CD4-positive, alpha-beta T cell (primary cell): Measurements from ENCODE around the gene DHFR. TPM values are rescaled to one million over a fixed set of nuclear protein-coding genes. Genes with fewer than 3 reads are reported as not detected.

Experiments used
- ATAC-seq: fragments of 200-7000 bp; cut with Tn5 transposase; one replicate; pipeline ENCODE4 v1.10.0; 2022; ENCODE audit warnings: mild to moderate bottlenecking; ENCODE audit not compliant: poor library complexity
- CTCF ChIA-PET: fragments of 350-600 bp; sonication (Branson Sonifier 250); formaldehyde crosslinking; loops from one replicate; lab custom pipeline; 2021; ENCODE audit warnings: antibody characterized with exemption, inconsistent platforms; lab: Charles Lee
- POLR2A ChIA-PET: fragments of 350-600 bp; sonication (Branson Sonifier 250); formaldehyde crosslinking; loops from one replicate; lab custom pipeline; 2021; ENCODE audit warnings: antibody characterized with exemption, inconsistent platforms; lab: Charles Lee
- DNase-seq, 14 experiments: peaks; one replicate each; pipeline ENCODE4 v3.0.0-alpha.2; 2013 to 2020; ENCODE audit warnings: mixed read lengths in 2 of 14
- H3K27ac ChIP-seq, 2 donors: one replicate each; pipeline versions ENCODE4 v1.5.1 to v1.7.0; 2013; ENCODE audit warnings: low read length in 2 of 2, low read depth in 1 of 2, mild to moderate bottlenecking in 1 of 2
- H3K27me3 ChIP-seq, 2 experiments: 1 replicate in 1 of 2; 2 replicates in 1 of 2; pipeline versions ENCODE4 v1.6.1 to v1.7.0; 2013; ENCODE audit warnings: low read length in 2 of 2, control low read depth in 1 of 2, mild to moderate bottlenecking in 1 of 2, moderate library complexity in 1 of 2; ENCODE audit not compliant: insufficient read depth in 2 of 2, control insufficient read depth in 1 of 2
- H3K36me3 ChIP-seq: one replicate; pipeline ENCODE4 v1.6.1; 2013; ENCODE audit warnings: low read length, control low read depth; ENCODE audit not compliant: insufficient read depth
- H3K4me1 ChIP-seq: one replicate; pipeline ENCODE4 v1.6.1; 2013; ENCODE audit warnings: low read length, control low read depth; ENCODE audit not compliant: insufficient read depth
- H3K4me3 ChIP-seq: one replicate; pipeline ENCODE4 v1.5.1; 2013; ENCODE audit warnings: mild to moderate bottlenecking, low read length, moderate library complexity
- H3K9me3 ChIP-seq, 2 experiments: 1 replicate in 1 of 2; 2 replicates in 1 of 2; pipeline versions ENCODE4 v1.6.1 to v1.7.0; 2013; ENCODE audit warnings: low read length in 2 of 2, mild to moderate bottlenecking in 2 of 2, control low read depth in 1 of 2, moderate library complexity in 1 of 2; ENCODE audit not compliant: control insufficient read depth in 1 of 2, insufficient read depth in 1 of 2
- H3K27ac Mint-ChIP-seq: one replicate; pipeline ENCODE4 v1.8.0; 2020; ENCODE audit warnings: mixed read lengths
- H3K27me3 Mint-ChIP-seq: one replicate; pipeline ENCODE4 v1.8.0; 2021; ENCODE audit warnings: mixed read lengths
- H3K36me3 Mint-ChIP-seq: one replicate; pipeline ENCODE4 v1.8.0; 2021; ENCODE audit warnings: low read depth, mixed read lengths
- H3K4me1 Mint-ChIP-seq: one replicate; pipeline ENCODE4 v1.8.0; 2021; ENCODE audit warnings: low read depth, mixed read lengths
- H3K4me3 Mint-ChIP-seq: one replicate; pipeline ENCODE4 v1.8.0; 2020; ENCODE audit warnings: mild to moderate bottlenecking, mixed read lengths
- H3K9me3 Mint-ChIP-seq: one replicate; pipeline ENCODE4 v1.8.0; 2020; ENCODE audit warnings: mixed read lengths
- intact Hi-C, 2 experiments: fragments of 100-400 bp; cut with DNase I in 1 of 2; cut with micrococcal nuclease in 1 of 2; formaldehyde crosslinking; loops; one replicate each; pipeline versions ENCODE4 v1.15.1 to v1.9.0; 2023 to 2025; cut with DNase I, micrococcal nuclease
- total RNA-seq, 174 experiments: library from RNA in 2 of 174; stranded (reverse) in 2 of 174; gene quantifications; one replicate each; pipeline ENCODE4 v1.2.3 and lab custom pipeline; 2021 to 2026
- TF ChIP-seq, protein P1 (sequence below): fragments of 200-600 bp; IDR thresholded peaks from one replicate; pipeline ENCODE4 v1.8.0; 2022; ENCODE audit warnings: antibody characterized with exemption, mild to moderate bottlenecking

DHFR gene
- total RNA-seq, 2 experiments from 2014 or later, result 3.6 to 4.0 TPM

DNA sequence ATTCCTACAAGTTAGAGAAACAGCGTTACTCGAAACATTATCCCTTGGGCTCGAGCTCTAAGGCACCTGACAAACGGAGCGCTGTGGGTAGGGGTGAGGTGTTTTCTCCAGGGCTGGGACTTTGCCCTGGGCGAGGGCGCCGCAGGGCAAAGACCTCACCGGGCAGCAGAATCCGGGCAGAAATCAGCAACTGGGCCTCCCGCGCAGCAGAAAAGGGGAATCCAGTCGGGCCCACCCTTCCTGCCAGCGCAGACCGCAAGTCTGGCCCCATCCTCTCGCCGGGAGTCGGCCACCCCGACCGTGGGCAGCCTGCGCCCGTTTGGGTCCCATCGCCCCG, 761 bp downstream of the DHFR start:
- DNase-seq, result peak in 3 of 14 experiments; percentile 6 to 49 (median 37)
- Histone ChIP-seq H3K9me3 (no peaks in the 10 kb centered on the region), H3K36me3 (peaks cover 21% of the 10 kb centered on the region), H3K4me3 (peak overlapping the region; percentile 65), H3K27ac (peak overlapping the region in 1 of 2 donors; percentile 47), H3K27me3 (no peaks in the 10 kb centered on the region), H3K4me1 (peaks cover 20% of the 10 kb centered on the region)
- intact Hi-C loops, result loop anchor here in 1 of 2 experiments (2.0 to 10.0 kb wide), 5 partner anchors 165 to 1419 kb away; partner anchors contain the start of genes FAM151B, JMY, MTX3 and SERINC5
- CTCF ChIA-PET, result no interaction called here
- peaks cover 30% of the 10 kb centered on the region for H3K4me1 Mint-ChIP-seq
- peaks cover 42% of the 10 kb centered on the region for H3K36me3 Mint-ChIP-seq
- H3K4me3 Mint-ChIP-seq, result peak overlapping the region; percentile 84
- TF ChIP-seq, protein P1, sequence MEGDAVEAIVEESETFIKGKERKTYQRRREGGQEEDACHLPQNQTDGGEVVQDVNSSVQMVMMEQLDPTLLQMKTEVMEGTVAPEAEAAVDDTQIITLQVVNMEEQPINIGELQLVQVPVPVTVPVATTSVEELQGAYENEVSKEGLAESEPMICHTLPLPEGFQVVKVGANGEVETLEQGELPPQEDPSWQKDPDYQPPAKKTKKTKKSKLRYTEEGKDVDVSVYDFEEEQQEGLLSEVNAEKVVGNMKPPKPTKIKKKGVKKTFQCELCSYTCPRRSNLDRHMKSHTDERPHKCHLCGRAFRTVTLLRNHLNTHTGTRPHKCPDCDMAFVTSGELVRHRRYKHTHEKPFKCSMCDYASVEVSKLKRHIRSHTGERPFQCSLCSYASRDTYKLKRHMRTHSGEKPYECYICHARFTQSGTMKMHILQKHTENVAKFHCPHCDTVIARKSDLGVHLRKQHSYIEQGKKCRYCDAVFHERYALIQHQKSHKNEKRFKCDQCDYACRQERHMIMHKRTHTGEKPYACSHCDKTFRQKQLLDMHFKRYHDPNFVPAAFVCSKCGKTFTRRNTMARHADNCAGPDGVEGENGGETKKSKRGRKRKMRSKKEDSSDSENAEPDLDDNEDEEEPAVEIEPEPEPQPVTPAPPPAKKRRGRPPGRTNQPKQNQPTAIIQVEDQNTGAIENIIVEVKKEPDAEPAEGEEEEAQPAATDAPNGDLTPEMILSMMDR, result no peak
- H3K27me3 Mint-ChIP-seq, result no peaks in the 10 kb centered on the region
- H3K9me3 Mint-ChIP-seq, result no peaks in the 10 kb centered on the region
- no peak for ATAC-seq
- peak overlapping the region; percentile 95 for H3K27ac Mint-ChIP-seq
- POLR2A ChIA-PET, result interaction anchor here (0.6 to 2.1 kb wide), 6 partner anchors 11 to 648 kb away, joined by 4 to 11 read pairs (median 6); partner anchors contain the start of genes ZCCHC9 and ZFYVE16

DNA sequence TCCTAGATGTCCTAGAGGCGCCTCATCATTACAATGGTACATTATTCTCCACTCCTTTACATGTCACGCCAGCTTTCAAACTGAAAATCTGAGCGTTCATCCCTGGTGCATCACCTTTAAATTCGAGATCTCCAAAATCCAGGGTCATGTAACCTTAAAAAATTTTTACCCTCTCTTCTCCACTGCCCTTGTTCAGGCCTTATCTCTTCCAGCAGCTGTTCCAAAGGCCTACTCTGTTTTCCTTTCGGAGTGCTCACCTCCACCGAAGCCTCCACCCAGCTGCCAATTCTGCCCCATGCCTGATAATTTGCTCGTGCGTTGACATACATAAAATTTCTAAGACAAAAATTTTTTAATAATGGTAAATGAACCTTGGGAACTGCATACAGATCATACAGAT, 1.3 kb downstream of the DHFR start:
- POLR2A ChIA-PET, result no interaction called here
- H3K36me3 ChIP-seq, result peaks cover 16% of the 10 kb centered on the region
- Mint-ChIP-seq H3K27ac (peak overlapping the region; percentile 95), H3K4me3 (peak overlapping the region; percentile 84), H3K27me3 (no peaks in the 10 kb centered on the region), H3K4me1 (peaks cover 30% of the 10 kb centered on the region), H3K36me3 (peaks cover 43% of the 10 kb centered on the region), H3K9me3 (no peaks in the 10 kb centered on the region)
- ATAC-seq (no peak), DNase-seq (no peak)
- H3K4me3 ChIP-seq, result peak overlapping the region; percentile 65
- no peaks in the 10 kb centered on the region for H3K9me3 ChIP-seq
- no peaks in the 10 kb centered on the region for H3K27me3 ChIP-seq
- H3K27ac ChIP-seq, result no peak overlapping the region
- CTCF ChIA-PET, result no interaction called here
- intact Hi-C loops, result loop anchor here in 1 of 2 experiments (5.0 to 10.0 kb wide), 4 partner anchors 399 to 1419 kb away; partner anchors contain the start of genes JMY, MTX3, SERINC5 and TENT2
- TF ChIP-seq, protein P1, result no peak
- H3K4me1 ChIP-seq, result peaks cover 20% of the 10 kb centered on the region

DNA sequence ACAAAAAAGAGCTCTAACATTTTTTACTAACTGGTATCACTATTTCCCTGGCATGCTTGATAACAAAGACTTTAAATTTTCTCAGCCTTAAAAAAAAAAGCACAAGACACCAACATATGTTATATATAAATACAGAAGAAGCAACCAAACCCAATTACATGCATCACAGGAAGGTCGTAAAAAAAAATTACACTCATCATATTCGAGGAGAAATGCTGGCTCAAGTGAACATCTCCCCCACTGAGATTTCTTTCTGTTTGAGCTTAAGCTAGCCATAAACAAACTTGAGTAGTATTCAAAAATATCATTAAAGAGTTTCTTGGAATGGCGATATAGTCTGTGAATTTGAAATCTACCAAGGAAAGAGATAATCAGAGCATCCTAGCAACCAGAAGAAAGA, 7.9 kb downstream of the DHFR start:
- H3K4me1 Mint-ChIP-seq, result no peaks in the 10 kb centered on the region

More for the DNA sequence above, 7.9 kb downstream of the DHFR start:
- Mint-ChIP-seq H3K36me3 (peaks cover 64% of the 10 kb centered on the region), H3K4me3 (no peak overlapping the region), H3K27ac (no peak overlapping the region), H3K9me3 (no peaks in the 10 kb centered on the region), H3K27me3 (no peaks in the 10 kb centered on the region)
- H3K27ac ChIP-seq, result no peak overlapping the region
- TF ChIP-seq, protein P1, result no peak
- H3K27me3 ChIP-seq, result no peaks in the 10 kb centered on the region
- H3K4me3 ChIP-seq, result no peak overlapping the region
- CTCF ChIA-PET, result no interaction called here
- H3K4me1 ChIP-seq, result no peaks in the 10 kb centered on the region
- H3K36me3 ChIP-seq, result peaks cover 19% of the 10 kb centered on the region
- ATAC-seq (no peak), DNase-seq (no peak)
- H3K9me3 ChIP-seq, result no peaks in the 10 kb centered on the region
- intact Hi-C loops, result no loop called here
- POLR2A ChIA-PET, result no interaction called here
